GM21576 (cell line): ENCODE measurements around the gene SLC35F1.

Experiments used
- ATAC-seq: cut with Tn5 transposase; IDR thresholded peaks from one replicate; pipeline ENCODE4 v1.9.1; 2021; ENCODE audit warnings: mild to moderate bottlenecking, moderate library complexity; ENCODE audit not compliant: unreplicated experiment

The SLC35F1 gene

GRCh38 chr6:118186672-118187567, 279.9 kb downstream of the SLC35F1 start:
- ATAC-seq = peak; percentile 55

- peak; percentile 37 for ATAC-seq
Observed at GRCh38 chr6:118187568-118188164, 280.6 kb downstream of the SLC35F1 start.

- no peak for ATAC-seq
Observed at GRCh38 chr6:118188561-118188960, 281.5 kb downstream of the SLC35F1 start.

- no peak for ATAC-seq
Observed at GRCh38 chr6:118197539-118197938, 290.5 kb downstream of the SLC35F1 start.

DNA sequence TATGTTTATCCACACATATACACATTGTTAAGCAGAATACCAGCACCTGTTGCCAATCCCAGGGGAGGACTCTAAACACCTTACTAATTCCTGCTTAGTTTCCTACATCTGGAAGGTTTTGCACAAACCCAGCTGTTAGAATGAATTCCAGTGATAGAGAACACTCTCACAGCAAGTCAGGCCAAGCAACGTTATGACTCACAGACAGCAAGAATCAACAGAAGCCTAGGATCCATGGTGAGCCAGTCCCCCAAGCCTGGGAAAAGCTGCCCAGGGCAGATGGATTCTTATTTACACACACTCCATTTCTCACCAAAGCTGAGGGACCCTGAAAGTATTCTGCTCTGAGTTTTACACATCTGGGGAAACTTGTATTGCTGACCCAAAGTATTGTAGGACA, 291.7 kb downstream of the SLC35F1 start:
- no peak for ATAC-seq

DNA sequence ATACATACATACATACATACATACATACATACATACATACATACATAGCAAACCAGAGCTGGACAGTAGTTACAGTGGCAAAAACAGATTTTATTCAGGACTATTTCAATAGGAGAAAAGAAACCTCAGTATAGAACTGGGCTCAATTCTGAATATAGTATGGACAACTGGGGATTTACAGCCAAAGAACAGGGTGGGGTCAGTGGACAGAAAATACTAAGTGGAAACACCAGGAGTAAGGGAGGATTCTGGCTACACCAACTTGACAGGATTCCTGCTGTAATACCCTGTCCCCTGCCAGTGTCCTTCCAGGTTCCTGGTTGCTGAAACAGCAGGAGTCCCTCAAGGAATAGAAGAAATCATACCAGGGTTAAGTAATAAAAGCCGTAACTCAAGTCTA, 293.1 kb downstream of the SLC35F1 start:
- ATAC-seq = no peak

GRCh38 chr6:118202517-118202916, 295.5 kb downstream of the SLC35F1 start:
- no peak for ATAC-seq

DNA sequence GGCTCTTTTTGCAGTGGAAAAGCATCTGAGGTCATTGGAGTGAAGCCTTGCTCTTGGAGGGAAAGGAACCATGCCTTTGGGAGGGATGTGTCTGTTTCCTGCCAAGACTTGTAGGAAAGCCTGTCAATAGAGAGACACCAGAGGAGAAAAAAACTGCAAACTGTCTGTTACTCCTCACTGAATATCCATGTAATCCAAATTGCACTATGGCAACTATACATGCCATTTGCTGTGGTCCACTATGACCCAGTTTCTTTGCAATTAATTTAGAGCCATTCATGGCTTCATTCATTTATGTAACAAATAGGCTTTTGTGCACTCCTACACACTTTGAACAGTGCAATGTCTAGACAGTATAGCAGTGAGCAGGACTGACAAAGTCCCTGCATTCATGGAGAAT, 296.5 kb downstream of the SLC35F1 start:
- ATAC-seq = no peak

- ATAC-seq = no peak
Observed at GRCh38 chr6:118206221-118206620, 299.2 kb downstream of the SLC35F1 start.

- ATAC-seq = no peak
Observed at GRCh38 chr6:118207947-118208346, 300.9 kb downstream of the SLC35F1 start.

DNA sequence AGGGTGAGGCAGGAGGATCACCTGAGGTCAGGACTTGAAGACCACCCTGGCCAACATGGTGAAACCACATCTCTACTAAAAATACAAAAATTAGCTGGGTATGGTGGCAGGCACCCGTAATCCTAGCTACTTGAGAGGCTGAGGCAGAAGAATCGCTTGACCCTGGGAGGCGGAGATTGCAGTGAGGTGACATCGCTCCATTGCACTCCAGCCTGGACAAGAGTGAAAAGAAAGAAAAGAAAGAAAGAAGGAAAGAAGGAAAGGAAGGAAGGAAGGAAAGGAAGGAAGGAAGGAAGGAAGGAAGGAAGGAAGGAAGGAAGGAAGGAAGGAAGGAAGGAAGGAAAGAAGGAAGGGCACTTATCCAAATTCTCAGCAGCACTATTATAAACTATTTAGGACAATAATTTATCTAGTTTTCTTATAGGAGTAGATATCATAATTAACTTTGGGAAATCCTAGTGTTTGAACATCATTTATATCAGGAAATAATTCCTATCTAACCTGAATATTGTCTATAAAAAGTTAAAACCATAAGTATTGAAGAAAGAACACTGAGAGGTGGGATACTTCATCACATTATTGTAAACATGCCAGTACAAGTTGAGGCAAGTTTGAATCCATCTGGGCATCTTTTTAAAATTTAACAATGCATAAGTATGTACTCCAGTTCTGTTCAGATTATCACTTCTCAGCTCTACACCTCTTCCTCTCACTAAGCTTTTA, 305.5 kb downstream of the SLC35F1 start:
- ATAC-seq = no peak

- no peak for ATAC-seq
Observed at GRCh38 chr6:118215269-118215668, 308.2 kb downstream of the SLC35F1 start.

- no peak for ATAC-seq
Observed at GRCh38 chr6:118216751-118217150, 309.7 kb downstream of the SLC35F1 start.

DNA sequence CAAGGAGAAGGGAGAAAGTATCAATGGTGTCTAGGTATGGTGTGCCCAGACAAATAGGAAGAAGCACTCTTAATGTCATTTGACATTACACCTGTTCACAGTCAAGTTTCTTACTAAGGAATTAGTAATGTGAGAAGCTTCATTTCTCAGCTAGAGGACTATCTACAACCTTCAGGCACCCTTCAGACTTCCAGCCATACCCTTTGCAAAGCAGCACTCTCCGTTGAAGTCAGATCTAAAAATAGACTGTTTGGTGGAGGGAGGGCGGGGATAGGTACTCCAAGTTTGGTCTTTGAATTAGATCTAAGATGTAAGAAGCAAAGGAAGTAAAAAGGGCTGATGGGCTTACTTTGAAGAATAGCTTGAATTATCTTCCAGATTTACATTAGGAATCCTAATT, 311.1 kb downstream of the SLC35F1 start:
- ATAC-seq = no peak

DNA sequence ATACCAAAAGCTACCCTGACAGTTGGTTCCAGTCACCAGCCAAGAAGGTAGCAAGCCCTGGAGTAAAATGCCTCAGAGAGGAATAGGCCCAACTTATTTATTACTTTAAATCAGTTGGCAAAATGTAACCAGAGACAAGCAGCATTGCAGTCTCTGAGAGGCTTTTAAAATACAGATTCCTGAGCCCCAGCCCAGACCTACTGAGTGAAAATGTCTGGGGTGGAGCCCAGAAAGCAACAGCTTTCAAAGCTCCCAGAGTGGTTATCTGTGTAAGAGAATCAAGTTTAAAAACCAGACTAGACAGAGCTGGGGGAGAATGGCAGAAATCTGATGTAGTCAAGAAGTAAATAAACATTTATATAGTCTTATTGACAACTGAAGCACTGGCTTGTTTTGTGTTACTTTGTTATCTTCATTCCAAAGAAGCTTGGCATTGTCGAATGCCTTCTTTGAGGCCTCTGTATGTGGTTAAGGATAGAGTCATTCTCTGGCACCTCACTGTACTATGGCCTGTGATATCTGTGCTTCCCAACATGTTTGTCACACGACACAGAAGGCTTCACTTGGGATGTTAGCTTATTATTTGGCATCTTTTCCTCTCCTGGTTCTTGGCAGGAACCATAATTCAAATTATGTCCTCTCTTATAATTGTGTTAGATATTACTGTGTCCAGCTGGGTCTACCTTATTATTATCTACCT, 313.5 kb downstream of the SLC35F1 start:
- ATAC-seq = no peak

DNA sequence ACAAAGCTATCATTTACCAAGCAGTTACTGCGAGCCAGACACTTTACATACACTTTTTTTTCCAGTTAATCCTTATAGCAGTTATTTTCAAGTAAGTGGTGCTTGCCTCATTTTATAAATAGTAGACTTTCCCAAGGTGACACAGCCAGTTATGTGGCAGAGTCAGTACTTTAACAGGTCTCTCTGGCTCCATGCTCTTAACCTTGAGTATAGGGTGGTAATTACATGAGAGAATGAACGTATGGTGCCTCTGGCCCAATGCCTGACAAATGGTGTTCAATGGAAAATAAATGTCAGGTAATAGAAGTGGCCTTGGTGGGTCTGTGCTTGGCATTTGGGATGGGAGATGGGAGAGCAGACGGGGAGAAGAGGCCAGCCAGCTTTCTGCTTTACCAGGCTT, 316.3 kb downstream of the SLC35F1 start:
- ATAC-seq = no peak

GRCh38 chr6:118228886-118229285, 321.8 kb downstream of the SLC35F1 start:
- no peak for ATAC-seq

GRCh38 chr6:118240878-118241528, 333.9 kb downstream of the SLC35F1 start:
- peak; percentile 86 for ATAC-seq

DNA sequence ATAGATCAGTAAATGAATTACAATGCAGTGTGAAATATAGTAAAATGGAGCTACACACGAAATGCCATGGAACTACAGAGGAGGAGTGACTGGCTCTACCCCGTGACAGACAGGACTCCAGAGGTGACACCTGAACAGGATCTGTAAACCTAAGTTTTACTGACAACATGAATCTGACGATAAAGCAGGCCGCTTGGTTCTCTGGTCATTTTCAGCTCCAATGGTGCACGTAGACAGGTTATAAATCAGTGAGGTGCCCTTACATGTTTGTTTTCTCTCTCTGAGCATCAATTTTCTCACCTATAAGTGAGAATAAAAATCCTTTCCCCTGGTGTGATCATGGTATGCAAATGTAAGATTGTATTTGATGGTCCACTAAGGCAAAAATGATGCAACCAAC, 339.3 kb downstream of the SLC35F1 start:
- ATAC-seq = no peak

- no peak for ATAC-seq
Observed at GRCh38 chr6:118248171-118248570, 341.1 kb downstream of the SLC35F1 start.

DNA sequence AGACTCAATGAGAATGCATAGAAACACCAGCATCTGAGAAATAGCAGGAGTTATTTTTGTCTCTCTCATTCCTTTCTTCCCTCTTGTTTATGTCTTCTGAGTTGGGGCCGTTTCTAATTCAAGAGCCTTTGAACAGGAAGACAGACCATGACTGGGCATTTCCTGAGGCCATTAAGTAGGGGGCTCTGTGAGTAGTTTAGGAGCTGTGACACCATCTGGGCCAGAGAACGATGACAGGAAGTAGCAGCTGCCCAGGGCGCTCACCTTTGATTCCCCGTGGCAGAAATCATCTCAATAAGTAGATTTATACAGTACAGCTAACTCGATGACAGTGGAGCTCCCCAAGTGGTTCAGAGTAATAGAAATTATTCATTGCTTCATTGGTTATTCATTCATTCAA, 342.6 kb downstream of the SLC35F1 start:
- ATAC-seq = no peak
